Neuron (in vitro differentiated cells): ENCODE data around the gene CARD10.
"Not testable (repeated sequence)": the region's sequence is repeated elsewhere in the genome, so short reads cannot be mapped to it uniquely, and the experiment has no call there.

Source experiments
- H2AFZ ChIP-seq: one replicate; pipeline ENCODE4 v1.6.1; 2013; ENCODE audit warnings: low read depth, mild to moderate bottlenecking, inconsistent platforms, low read length, moderate library complexity
- H3K27me3 ChIP-seq: one replicate; pipeline ENCODE4 v1.6.1; 2013; ENCODE audit warnings: low read length; ENCODE audit not compliant: insufficient read depth
- H3K36me3 ChIP-seq: one replicate; pipeline ENCODE4 v1.6.1; 2013; ENCODE audit warnings: low read length; ENCODE audit not compliant: insufficient read depth
- H3K4me1 ChIP-seq: one replicate; pipeline ENCODE4 v1.6.1; 2013; ENCODE audit warnings: low read length; ENCODE audit not compliant: insufficient read depth
- H3K4me3 ChIP-seq: 2 replicates; pipeline ENCODE4 v1.5.1; 2013; ENCODE audit warnings: mild to moderate bottlenecking, low read length, moderate library complexity
- H3K9me3 ChIP-seq: one replicate; pipeline ENCODE4 v1.6.1; 2013; ENCODE audit warnings: low read length

CARD10 gene

DNA sequence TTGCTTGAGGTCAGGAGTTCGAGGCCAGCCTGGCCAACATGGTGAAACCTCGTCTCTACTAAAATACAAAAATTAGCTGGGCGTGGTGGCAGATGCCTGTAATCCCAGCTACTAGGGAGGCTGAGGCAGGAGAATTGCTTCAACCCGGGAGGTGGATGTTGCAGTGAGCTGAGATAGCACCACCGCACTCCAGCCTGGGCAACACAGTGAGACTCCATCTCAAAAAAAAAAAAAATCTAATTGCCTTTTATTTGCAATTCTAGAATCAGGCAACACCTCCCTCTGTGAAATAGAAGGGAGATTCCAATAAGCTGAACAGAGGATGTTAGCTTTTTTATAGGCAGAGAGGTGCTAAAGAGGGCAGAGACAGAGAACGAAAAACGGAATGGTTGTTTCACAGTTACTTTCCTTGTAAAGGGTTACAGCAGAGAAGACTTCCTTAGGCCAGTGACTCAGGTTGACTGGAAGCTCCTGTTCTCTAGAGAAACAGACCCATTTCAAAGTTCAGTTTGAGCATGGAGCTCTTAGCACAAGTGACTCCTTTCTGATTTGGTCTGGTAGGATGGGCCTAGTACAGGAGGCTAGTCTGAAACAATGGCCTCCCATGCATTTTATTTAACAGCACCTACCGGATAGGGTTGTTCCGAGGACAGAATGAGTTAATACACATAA is 8.0 kb upstream of the CARD10 start:
- H3K36me3 ChIP-seq, H2AFZ ChIP-seq, H3K9me3 ChIP-seq, H3K4me3 ChIP-seq, H3K4me1 ChIP-seq: not testable (repeated sequence)
- H3K27me3 ChIP-seq, result peaks cover 23% of the 10 kb centered on the region

DNA sequence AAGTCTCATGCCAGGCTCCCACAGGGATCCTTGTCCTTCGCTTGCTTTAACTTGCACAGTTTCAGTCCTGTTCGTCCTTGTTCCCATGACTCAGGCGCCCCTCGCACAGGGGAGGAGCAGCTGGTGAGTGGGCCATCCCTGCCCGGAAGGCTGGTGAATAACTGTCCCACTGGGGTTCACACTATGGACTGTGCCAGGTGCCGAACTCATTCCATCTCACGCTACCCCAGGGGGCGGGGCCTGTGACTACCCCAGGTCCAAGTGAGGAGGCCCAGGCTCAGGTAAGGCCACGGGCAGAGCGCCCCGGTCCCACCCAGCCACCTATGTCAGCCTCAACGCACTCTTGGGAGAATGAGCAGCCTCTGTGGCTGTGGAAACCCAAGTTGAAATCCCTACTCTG is 7.2 kb upstream of the CARD10 start:
- no peaks in the 10 kb centered on the region for H3K4me1 ChIP-seq
- H3K36me3 ChIP-seq, result no peaks in the 10 kb centered on the region
- no peak overlapping the region for H3K4me3 ChIP-seq
- peaks cover 31% of the 10 kb centered on the region for H3K27me3 ChIP-seq
- H3K9me3 ChIP-seq, result no peaks in the 10 kb centered on the region
- no peak overlapping the region for H2AFZ ChIP-seq

DNA sequence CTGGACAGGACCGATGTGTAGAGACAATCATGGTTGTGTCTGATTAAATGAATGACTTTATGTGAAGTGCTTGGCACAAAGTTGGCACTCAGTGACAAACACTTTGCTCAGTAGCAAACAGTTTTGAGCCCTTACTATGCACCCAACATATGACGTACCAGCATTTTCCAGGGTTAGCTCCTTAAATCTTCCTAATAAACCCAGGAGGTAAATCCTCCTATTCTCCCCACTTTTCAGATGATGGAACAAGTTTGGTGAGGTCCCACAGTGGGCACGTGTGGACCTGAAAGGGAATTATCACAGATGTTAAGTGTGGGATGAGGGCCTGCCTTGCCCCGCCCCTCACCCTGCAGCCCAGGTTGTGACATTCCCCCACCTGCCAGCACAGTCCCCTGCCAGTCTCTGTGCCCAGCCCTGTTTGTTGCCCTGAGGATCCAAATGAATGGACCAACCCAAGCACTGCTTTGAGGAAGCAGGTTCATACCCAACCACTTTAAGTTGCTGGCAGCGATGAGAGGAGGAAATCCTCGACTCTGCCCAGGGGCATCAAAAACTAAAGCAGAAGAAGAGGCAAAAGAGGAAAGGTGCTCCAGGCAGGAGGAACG is 6.6 kb upstream of the CARD10 start:
- H3K27me3 ChIP-seq, result peaks cover 36% of the 10 kb centered on the region
- no peaks in the 10 kb centered on the region for H3K4me1 ChIP-seq
- H3K36me3 ChIP-seq, result no peaks in the 10 kb centered on the region
- no peak overlapping the region for H2AFZ ChIP-seq
- H3K9me3 ChIP-seq, result no peaks in the 10 kb centered on the region
- H3K4me3 ChIP-seq, result no peak overlapping the region

DNA sequence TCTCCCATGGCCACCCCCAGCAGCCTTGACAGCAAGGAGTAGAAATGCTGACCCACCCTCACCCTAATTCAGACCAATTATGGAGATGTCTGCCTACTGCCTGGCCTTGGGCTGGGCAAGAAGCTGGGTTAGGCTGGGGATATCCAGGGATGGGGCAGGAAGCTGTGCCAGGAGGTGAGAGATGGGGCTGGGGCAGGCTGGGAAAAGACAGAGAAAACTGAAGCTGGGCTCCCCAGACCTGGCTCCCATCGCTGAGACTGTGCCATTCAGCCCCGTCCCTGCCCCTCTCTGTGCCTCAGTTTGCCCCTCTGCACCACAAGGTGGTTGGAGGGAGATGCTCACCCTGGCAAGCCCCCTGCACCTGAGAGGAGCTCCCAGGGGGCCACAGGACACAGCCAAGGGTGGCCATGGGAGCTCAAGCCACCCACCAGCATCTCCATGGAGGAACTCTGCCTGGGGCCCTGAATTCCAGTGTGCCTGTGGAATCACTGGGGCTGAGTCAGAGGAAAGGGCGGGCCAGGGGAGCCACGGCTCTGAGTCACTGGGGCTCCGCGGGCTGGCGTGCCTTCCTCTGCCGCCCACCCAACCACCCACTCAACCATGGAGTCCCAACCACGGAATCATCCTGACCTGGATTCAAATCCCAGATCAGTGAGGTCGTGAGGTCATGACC is 6.0 kb upstream of the CARD10 start:
- Histone ChIP-seq H2AFZ (no peak overlapping the region), H3K36me3 (no peaks in the 10 kb centered on the region), H3K4me1 (no peaks in the 10 kb centered on the region), H3K27me3 (peaks cover 39% of the 10 kb centered on the region), H3K4me3 (no peak overlapping the region), H3K9me3 (no peaks in the 10 kb centered on the region)

DNA sequence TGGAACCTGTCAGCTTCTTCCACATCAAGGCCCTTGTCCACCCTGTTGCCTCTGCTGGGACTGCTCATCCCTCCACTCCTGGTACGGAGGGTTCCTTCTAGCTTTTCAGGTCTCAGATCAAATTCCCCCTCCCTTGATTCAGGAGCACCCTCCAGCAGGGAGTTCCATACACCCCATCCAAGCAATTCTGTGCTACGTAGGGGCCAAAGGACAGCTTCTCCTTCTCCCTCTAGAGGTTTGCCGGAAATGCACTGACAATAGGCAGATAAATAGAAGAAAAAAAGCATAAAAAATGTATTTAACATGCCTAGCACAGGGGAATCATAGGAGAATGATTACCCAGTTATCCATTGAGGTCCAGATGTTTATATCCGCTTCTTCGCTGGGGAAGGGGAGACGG is 3.3 kb upstream of the CARD10 start:
- Histone ChIP-seq H2AFZ (no peak overlapping the region), H3K27me3 (peaks cover 62% of the 10 kb centered on the region), H3K4me1 (no peaks in the 10 kb centered on the region), H3K9me3 (no peaks in the 10 kb centered on the region), H3K36me3 (no peaks in the 10 kb centered on the region), H3K4me3 (no peak overlapping the region)

DNA sequence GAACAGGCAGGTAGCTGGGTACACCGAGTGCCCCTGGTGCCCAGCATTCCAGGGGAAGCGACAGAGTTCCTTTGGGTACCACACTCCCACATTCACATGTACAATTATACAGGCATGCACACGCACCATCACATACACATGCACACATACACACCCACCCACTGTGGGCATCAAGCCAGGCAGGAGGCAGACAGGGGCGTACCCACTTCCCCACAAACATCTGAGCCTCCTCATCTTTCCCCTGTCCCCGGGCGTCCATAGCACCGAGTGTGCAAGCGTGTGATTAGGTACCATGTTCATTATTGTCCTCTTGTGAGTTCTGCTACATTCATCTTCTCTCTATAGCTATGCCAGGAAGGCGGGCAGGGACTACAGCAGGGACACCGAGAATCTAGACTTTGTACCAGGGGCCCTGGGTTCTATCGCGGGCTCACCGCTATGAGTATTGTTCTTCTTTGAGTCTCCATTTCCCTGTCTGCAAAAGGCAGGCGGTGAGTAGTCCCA is 2.1 kb upstream of the CARD10 start:
- H3K4me3 ChIP-seq, result no peak overlapping the region
- no peaks in the 10 kb centered on the region for H3K9me3 ChIP-seq
- H3K4me1 ChIP-seq, result no peaks in the 10 kb centered on the region
- H2AFZ ChIP-seq, result no peak overlapping the region
- H3K36me3 ChIP-seq, result no peaks in the 10 kb centered on the region
- peaks cover 59% of the 10 kb centered on the region for H3K27me3 ChIP-seq

DNA sequence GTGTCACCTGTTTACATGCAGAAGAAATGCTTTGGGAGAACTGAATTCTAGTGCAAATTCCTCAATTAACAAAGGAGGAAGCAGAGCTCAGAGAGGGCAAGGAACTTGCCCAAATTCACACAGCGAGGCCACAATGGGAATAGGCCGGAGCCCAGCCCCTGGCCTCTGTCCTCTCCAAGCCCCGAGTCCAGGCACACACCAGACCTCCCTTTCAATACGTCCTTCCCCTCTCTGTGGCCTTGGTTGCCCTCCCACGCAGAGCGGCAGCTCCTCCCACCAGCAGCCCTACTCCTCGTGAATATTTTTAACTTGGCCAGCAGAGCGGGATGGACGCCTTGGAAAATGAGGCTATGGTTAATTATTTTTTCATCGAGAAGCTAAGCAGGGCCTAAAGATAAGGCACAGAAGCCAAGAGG is 1.6 kb upstream of the CARD10 start:
- H2AFZ ChIP-seq, result no peak overlapping the region
- no peaks in the 10 kb centered on the region for H3K9me3 ChIP-seq
- H3K4me1 ChIP-seq, result no peaks in the 10 kb centered on the region
- H3K4me3 ChIP-seq, result no peak overlapping the region
- H3K36me3 ChIP-seq, result no peaks in the 10 kb centered on the region
- H3K27me3 ChIP-seq, result peaks cover 57% of the 10 kb centered on the region

DNA sequence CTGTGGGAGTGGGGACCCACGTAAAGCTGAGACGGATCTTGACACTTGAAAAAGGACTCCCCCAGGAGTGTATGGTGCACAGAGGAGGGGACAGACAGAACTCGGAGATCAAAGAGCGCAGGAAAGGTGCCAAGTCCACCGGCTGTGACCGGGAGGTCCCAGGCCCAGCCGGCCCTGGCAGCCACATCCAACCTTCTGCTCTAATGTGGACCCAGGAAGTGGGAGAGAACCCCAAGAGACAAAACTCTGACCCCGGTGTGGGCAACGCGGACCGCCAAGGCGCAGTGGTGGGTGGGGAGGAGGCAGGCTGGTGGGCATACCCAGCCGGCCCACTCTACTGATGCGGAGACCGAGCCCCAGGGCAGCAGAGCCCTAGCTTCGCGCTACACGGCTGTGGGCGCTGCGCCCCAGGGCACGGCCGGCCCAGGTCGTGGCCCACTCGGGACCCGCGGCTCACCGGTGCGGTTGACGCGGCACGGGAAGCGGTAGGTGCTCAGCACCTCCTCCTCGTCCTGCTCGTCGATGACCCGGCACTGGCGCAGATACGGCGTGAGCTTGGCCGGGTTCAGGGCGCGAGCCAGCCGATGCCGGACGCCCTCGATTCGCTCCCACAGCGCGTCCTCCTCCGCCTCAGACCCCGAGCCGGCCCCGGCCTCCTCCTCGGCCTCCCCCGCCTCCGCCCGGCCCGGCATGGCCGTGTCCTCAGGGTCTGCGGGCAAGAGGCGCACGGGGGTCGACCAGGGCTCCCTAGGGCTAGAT is 527 bp downstream of the CARD10 start:
- Histone ChIP-seq H3K36me3 (no peaks in the 10 kb centered on the region), H3K4me3 (peak overlapping the region; percentile 44), H3K27me3 (peaks cover 52% of the 10 kb centered on the region), H3K4me1 (no peaks in the 10 kb centered on the region), H3K9me3 (no peaks in the 10 kb centered on the region), H2AFZ (peak overlapping the region; percentile 78)

DNA sequence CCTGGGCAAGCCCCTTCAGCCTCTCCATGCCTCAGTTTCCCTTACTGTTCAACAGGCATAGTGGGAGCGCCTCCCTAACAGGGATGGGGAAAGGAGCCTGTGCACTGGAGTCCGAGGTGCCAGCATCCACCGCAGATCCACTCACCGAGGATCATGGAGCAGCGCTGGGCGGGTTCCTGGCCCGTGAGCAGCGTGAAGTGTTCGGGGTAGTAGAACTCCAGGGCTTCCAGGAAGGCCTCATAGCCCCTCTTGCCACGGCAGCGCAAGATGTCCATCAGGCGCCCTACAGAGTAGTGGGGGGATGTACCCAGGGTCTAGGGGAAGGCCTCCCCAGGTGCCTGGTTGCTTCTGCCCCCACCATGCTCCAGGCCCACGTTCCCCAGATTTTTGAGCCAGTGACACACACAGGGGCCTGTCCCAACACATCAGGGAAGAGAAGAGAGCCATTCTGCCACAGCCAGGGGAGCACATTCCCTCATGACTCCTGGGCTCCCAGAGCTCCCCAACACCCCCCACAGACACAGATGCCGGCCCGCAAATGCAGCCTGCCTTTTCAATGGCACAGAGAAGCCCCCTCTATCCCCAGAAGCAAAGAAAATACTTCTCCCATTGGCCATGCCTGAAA is 1.3 kb downstream of the CARD10 start:
- H3K27me3 ChIP-seq, result peaks cover 46% of the 10 kb centered on the region
- H3K4me3 ChIP-seq, result no peak overlapping the region

DNA sequence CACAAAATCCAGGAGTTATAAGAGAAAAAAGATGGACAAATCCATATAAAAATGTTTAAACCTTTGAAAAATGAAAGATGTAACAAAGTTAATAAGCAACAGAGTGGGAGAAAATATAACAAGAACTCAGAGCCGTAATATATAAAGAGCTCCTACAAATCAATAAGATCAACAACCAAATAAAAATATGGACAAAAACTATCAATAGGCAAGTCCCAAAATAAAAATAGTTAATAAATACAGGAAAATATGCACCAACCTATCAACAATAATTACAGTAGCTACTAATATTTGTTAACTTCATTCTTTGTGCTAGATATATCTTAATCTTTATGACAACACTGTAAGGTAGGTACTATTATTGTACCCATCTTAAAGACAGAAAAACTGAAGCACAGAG is 2.8 kb downstream of the CARD10 start:
- Histone ChIP-seq H3K4me3 (no peak overlapping the region), H3K27me3 (peaks cover 33% of the 10 kb centered on the region), H3K36me3 (no peaks in the 10 kb centered on the region), H2AFZ (no peak overlapping the region), H3K9me3 (no peaks in the 10 kb centered on the region), H3K4me1 (peaks cover 20% of the 10 kb centered on the region)

More for the DNA sequence above, 1.3 kb downstream of the CARD10 start:
- no peak overlapping the region for H2AFZ ChIP-seq
- no peaks in the 10 kb centered on the region for H3K36me3 ChIP-seq
- H3K9me3 ChIP-seq, result no peaks in the 10 kb centered on the region
- peaks cover 7% of the 10 kb centered on the region for H3K4me1 ChIP-seq

DNA sequence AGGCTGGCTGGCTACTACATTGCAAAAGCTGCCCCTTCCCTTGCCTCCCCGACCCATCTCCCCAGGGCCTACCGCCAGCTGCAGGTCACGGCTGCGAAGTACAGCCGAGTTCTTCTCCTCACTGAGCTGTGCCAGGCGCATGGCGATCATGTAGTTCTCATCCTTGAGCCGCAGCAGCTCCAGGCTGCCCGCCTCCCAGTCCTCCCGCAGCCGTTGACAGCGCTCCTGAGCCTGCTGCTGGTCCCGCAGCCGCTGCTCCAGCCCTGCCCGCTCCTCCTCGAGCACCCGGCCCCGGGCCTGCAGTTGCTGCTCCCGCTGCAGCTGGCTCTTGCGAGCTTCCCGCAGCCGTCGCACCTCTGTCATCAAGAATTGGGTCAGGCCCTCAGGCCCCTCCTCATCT is 3.3 kb downstream of the CARD10 start:
- Histone ChIP-seq H3K4me1 (peaks cover 22% of the 10 kb centered on the region), H3K9me3 (no peaks in the 10 kb centered on the region), H3K36me3 (no peaks in the 10 kb centered on the region), H3K27me3 (peaks cover 27% of the 10 kb centered on the region), H3K4me3 (no peak overlapping the region), H2AFZ (no peak overlapping the region)

DNA sequence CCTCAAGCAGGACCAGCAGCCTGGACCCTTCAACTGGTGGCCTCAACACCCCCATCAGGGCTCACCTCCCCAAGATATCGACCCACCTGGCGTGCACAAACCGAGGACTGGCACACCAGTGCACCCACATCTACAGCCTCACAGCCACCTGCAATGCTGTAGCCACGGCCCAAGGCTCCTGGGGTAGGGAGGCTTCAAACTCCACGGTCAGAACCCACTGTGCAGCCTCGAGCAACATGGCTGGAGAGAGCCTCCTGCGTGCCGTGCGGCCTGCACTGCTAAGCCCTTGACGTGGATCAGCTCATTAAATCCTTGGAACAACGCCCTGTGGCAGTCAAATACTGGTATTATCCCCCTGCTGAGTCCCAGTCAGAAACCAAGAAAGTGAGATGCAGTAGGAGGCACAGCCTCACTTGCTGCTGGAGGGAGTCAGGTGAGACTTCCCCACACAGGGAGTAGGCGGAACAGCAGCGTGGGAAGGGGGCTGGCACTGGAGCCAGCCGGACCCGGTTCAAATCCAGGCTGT is 4.6 kb downstream of the CARD10 start:
- Histone ChIP-seq H3K36me3 (no peaks in the 10 kb centered on the region), H2AFZ (no peak overlapping the region), H3K4me1 (peaks cover 22% of the 10 kb centered on the region), H3K9me3 (no peaks in the 10 kb centered on the region), H3K4me3 (no peak overlapping the region), H3K27me3 (peaks cover 18% of the 10 kb centered on the region)
